ENCODE measurements around the gene MTHFSD. TPM values are rescaled to one million over a fixed set of nuclear protein-coding genes. Genes with fewer than 3 reads are reported as not detected.

The MTHFSD gene
- total RNA-seq, 1 experiment from 2014 or later: 30.7 TPM

- intact Hi-C loops (cut with micrococcal nuclease): no loop called here
- peak overlapping the region; percentile 28 for H3K4me3 Mint-ChIP-seq (ENCODE audit: unreplicated experiment)
- peaks cover 64% of the 10 kb centered on the region for H3K36me3 Mint-ChIP-seq (ENCODE audit: insufficient read depth, unreplicated experiment)
These were observed 17.0 kb upstream of the MTHFSD start for GRCh38 chr16:86572041-86572521.

GRCh38 chr16:86571530-86571915 lies 16.5 kb upstream of the MTHFSD start:
- no peaks in the 10 kb centered on the region for H3K27me3 Mint-ChIP-seq (ENCODE audit: insufficient read depth, unreplicated experiment)
- no TSS peak for BruUV-seq (replicated peaks)
- DNase-seq (ENCODE audit: unreplicated experiment): no peak
- peaks cover 25% of the 10 kb centered on the region for H3K4me1 Mint-ChIP-seq (ENCODE audit: insufficient read depth, unreplicated experiment)
- ChIA-PET POLR2A (interaction anchor here (0.5 to 7.2 kb wide), 2 partner anchors 93 to 291 kb away, joined by 4 to 42 read pairs; no protein-coding TSS in a partner anchor), CTCF (interaction anchor here (0.7 to 1.8 kb wide), 3 partner anchors 348 to 1065 kb away, joined by 3 to 9 read pairs (median 3); no protein-coding TSS in a partner anchor)
- H3K9me3 Mint-ChIP-seq (ENCODE audit: unreplicated experiment): no peaks in the 10 kb centered on the region
- H3K27ac Mint-ChIP-seq (ENCODE audit: low read depth, unreplicated experiment): no peak overlapping the region
- H3K4me3 Mint-ChIP-seq (ENCODE audit: unreplicated experiment): peak overlapping the region; percentile 90
- intact Hi-C loops (cut with micrococcal nuclease): no loop called here
- no peak for TF ChIP-seq CTCF (IDR thresholded peaks at IDR 0.05; ENCODE audit: unreplicated experiment)
- peaks cover 64% of the 10 kb centered on the region for H3K36me3 Mint-ChIP-seq (ENCODE audit: insufficient read depth, unreplicated experiment)

More at GRCh38 chr16:86572041-86572521, 17.0 kb upstream of the MTHFSD start:
- no peak overlapping the region for H3K27ac Mint-ChIP-seq (ENCODE audit: low read depth, unreplicated experiment)
- ChIA-PET POLR2A (interaction anchor here (7.2 kb wide), 1 partner anchor 92 kb away, joined by 42 read pairs; no protein-coding TSS in a partner anchor), CTCF (interaction anchor here (1.1 to 1.5 kb wide), 3 partner anchors 92 to 1064 kb away, joined by 3 to 9 read pairs (median 4); no protein-coding TSS in a partner anchor)
- no peaks in the 10 kb centered on the region for H3K27me3 Mint-ChIP-seq (ENCODE audit: insufficient read depth, unreplicated experiment)
- DNase-seq (ENCODE audit: unreplicated experiment): no peak
- H3K9me3 Mint-ChIP-seq (ENCODE audit: unreplicated experiment): no peaks in the 10 kb centered on the region
- peaks cover 29% of the 10 kb centered on the region for H3K4me1 Mint-ChIP-seq (ENCODE audit: insufficient read depth, unreplicated experiment)
- no peak for TF ChIP-seq CTCF (IDR thresholded peaks at IDR 0.05; ENCODE audit: unreplicated experiment)
- BruUV-seq (replicated peaks): no TSS peak

DNA sequence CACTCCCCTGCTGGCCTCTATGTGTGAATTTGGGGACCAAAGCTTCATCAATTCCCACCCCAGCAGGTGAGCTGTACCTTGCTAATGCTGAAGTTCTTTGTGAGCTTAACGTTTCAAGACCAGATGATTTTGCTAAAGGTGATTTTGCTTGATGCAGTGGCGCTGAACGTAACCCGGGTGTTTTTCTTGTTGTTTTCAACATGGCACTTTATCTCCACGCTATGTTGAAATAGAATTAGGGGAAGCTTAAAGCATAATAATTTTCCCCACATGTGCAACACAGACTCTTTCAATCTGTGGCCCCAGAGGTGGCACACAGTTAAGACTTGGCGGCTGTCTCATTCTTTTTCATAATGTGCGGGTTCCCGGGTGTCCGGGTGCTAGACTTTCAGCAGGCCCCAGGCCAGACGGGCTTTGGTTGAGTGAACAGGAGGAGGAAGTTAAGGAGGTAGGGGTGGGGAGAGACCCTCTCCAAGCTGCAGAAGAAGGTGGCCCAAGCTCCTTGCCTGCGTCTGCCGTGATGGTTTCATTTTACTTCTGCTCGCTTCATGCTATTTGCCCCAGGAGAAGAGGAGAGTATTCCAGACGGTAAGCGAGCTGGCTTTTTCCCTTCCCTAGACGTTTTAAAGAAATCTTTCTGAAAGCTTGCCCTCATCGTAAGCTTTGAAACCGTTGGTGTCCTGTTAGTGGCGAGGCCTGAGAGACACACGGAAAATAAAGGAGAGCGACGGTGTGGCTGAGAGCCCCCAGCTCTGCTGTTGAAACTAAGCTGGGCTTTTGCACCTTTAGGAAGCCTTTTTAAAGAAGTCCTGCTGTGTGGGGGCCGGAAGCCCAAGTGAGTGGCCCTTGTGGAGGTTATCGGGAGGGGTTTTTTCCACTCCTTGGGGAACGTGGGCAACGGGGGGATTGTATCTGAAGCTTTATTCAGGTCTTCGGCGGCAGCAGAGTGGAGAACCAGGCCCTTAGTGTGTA lies 15.8 kb upstream of the MTHFSD start:
- TF ChIP-seq CTCF (IDR thresholded peaks at IDR 0.05; ENCODE audit: unreplicated experiment): no peak
- H3K9me3 Mint-ChIP-seq (ENCODE audit: unreplicated experiment): no peaks in the 10 kb centered on the region
- no peaks in the 10 kb centered on the region for H3K27me3 Mint-ChIP-seq (ENCODE audit: insufficient read depth, unreplicated experiment)
- peak overlapping the region; percentile 96 for H3K27ac Mint-ChIP-seq (ENCODE audit: low read depth, unreplicated experiment)
- DNase-seq (ENCODE audit: unreplicated experiment): no peak
- H3K4me1 Mint-ChIP-seq (ENCODE audit: insufficient read depth, unreplicated experiment): peaks cover 19% of the 10 kb centered on the region
- no TSS peak for BruUV-seq (replicated peaks)
- ChIA-PET CTCF (interaction anchor here (0.5 to 1.8 kb wide), 8 partner anchors 22 to 1065 kb away, joined by 3 to 9 read pairs (median 3); partner anchors contain the start of gene C16orf95), POLR2A (interaction anchor here (0.5 to 7.2 kb wide), 3 partner anchors 94 to 491 kb away, joined by 4 to 42 read pairs (median 7); no protein-coding TSS in a partner anchor)
- intact Hi-C loops (cut with micrococcal nuclease): no loop called here
- H3K4me3 Mint-ChIP-seq (ENCODE audit: unreplicated experiment): peak overlapping the region; percentile 90
- H3K36me3 Mint-ChIP-seq (ENCODE audit: insufficient read depth, unreplicated experiment): peaks cover 59% of the 10 kb centered on the region
